GM12878 (cell line): ENCODE results near the gene AP5B1. TPM values are rescaled to one million over a fixed set of nuclear protein-coding genes. Genes with fewer than 3 reads are reported as not detected.

Experiments
- ASH2L ChIP-seq: fragments of 300-600, 200-600 bp; sonication (generic); IDR thresholded peaks from 2 replicates; pipeline ENCODE4 v1.6.1; 2017; ENCODE audit warnings: low read depth, mild to moderate bottlenecking, borderline replicate concordance
- E2F4 ChIP-seq: IDR thresholded peaks from 2 replicates; pipeline ENCODE4 v1.6.1; 2012; ENCODE audit warnings: low read depth, low read length, improper control_type of control experiment
- EZH2 ChIP-seq: IDR thresholded peaks from 2 replicates; pipeline ENCODE4 v1.6.1; 2012; ENCODE audit warnings: low read depth, mild to moderate bottlenecking, control low read depth, inconsistent platforms, low read length, borderline replicate concordance; ENCODE audit not compliant: control insufficient read depth
- FOXK2 ChIP-seq: fragments of 450-650 bp; IDR thresholded peaks from 2 replicates; pipeline ENCODE4 v1.6.1; 2017; ENCODE audit warnings: mild to moderate bottlenecking, moderate library complexity
- GABPA ChIP-seq: IDR thresholded peaks from 2 replicates; pipeline ENCODE4 v1.6.1; 2014; ENCODE audit warnings: antibody characterized with exemption, low read depth, mild to moderate bottlenecking, inconsistent platforms
- HDAC6 ChIP-seq: fragments of 200-600 bp; sonication (generic); IDR thresholded peaks from one replicate; pipeline ENCODE4 v1.8.0; 2017; ENCODE audit warnings: antibody characterized with exemption; ENCODE audit not compliant: unreplicated experiment
- LARP7 ChIP-seq: fragments of 450-650 bp; IDR thresholded peaks from 2 replicates; pipeline ENCODE4 v1.6.1; 2017; ENCODE audit warnings: mild to moderate bottlenecking
- PBX3 ChIP-seq: IDR thresholded peaks from 2 replicates; pipeline ENCODE4 v1.6.1; 2011; ENCODE audit warnings: mild to moderate bottlenecking, low read depth, low read length, moderate library complexity; ENCODE audit not compliant: insufficient replicate concordance
- RELA ChIP-seq: fragments of 450-650 bp; IDR thresholded peaks from 2 replicates; pipeline ENCODE4 v1.8.0; 2014; ENCODE audit warnings: borderline replicate concordance; ENCODE audit not compliant: partially characterized antibody
- REST ChIP-seq: IDR thresholded peaks from 2 replicates; pipeline ENCODE4 v1.6.1; 2012; ENCODE audit warnings: mild to moderate bottlenecking, low read depth, low read length
- RFX5 ChIP-seq: IDR thresholded peaks from 2 replicates; pipeline ENCODE4 v1.6.1; 2011; ENCODE audit warnings: low read depth, low read length, improper control_type of control experiment
- SKIL ChIP-seq: fragments of 450-650 bp; IDR thresholded peaks from 2 replicates; pipeline ENCODE4 v1.6.1; 2017; ENCODE audit warnings: mild to moderate bottlenecking, low read depth, inconsistent platforms; ENCODE audit not compliant: poor library complexity, severe bottlenecking
- SMAD1 ChIP-seq: fragments of 450-650 bp; IDR thresholded peaks from 2 replicates; pipeline ENCODE4 v1.6.1; 2018; ENCODE audit warnings: mild to moderate bottlenecking, low read depth; ENCODE audit not compliant: partially characterized antibody
- ZNF384 ChIP-seq: IDR thresholded peaks from 2 replicates; pipeline ENCODE4 v1.6.1; 2012; ENCODE audit warnings: low read depth, mild to moderate bottlenecking, low read length, improper control_type of control experiment, borderline replicate concordance
- ZNF622 ChIP-seq: fragments of 450-650 bp; IDR thresholded peaks from 2 replicates; pipeline ENCODE4 v1.6.1; 2017; ENCODE audit warnings: mild to moderate bottlenecking, inconsistent platforms
- ZNF687 ChIP-seq: fragments of 450-650 bp; IDR thresholded peaks from 2 replicates; pipeline ENCODE4 v1.6.1; 2017; ENCODE audit warnings: mild to moderate bottlenecking, moderate library complexity
- polyA plus RNA-seq, 11 experiments: library from polyadenylated mRNA; depleted of rRNA in 4 of 11; unstranded in 6 of 11; stranded (reverse) in 5 of 11; fragments of >200 nt; fragmentation: Nextera tagmentation in 4 of 11; fragmentation: Illumina TruSeq in 1 of 11; extraction: Ambion mirVana in 4 of 11; extraction: Trizol in 1 of 11; gene quantifications; 1 replicate in 1 of 11; 2 replicates in 10 of 11; pipeline versions ENCODE4 v1.2.1 to v1.2.3, GENCODE V29; 2011 to 2016; ENCODE audit warnings: inconsistent platforms in 2 of 11, missing spikeins in 2 of 11, low read depth in 1 of 11
- total RNA-seq, 4 experiments: library from RNA; depleted of rRNA in 3 of 4; stranded (reverse); fragments of >200 nt in 3 of 4; fragmentation: Illumina TruSeq in 1 of 4; extraction: Trizol in 1 of 4; gene quantifications; 2 replicates each; pipeline versions ENCODE4 v1.2.1 to v1.2.3, GENCODE V29; 2013 to 2021

Gene AP5B1
- total and polyA plus RNA-seq, 10 of the 15 experiments (the other 5 are each of a cell fraction or from before 2014, with no cell fraction given): 0.47 to 13.1 (median 4.8) TPM

- TF ChIP-seq HDAC6 (no peak), LARP7 (peak; percentile 84), EZH2 (no peak), GABPA (no peak), ZNF384 (no peak), FOXK2 (no peak), RELA (peak; percentile 9), RFX5 (no peak), REST (no peak), PBX3 (no peak), ZNF687 (peak; percentile 71), ZNF622 (no peak), E2F4 (no peak), SKIL (no peak), SMAD1 (no peak), ASH2L (no peak)
These were observed 37.3 kb upstream of the AP5B1 start (continued) for GRCh38 chr11:65817835-65818680.
